GM23338 (cell line): ENCODE results near the gene ATP13A1. TPM values are rescaled to one million over a fixed set of nuclear protein-coding genes. Genes with fewer than 3 reads are reported as not detected.

Source experiments
- ATAC-seq: fragments of 200-7000 bp; cut with Tn5 transposase; 3 replicates; pipeline ENCODE4 v1.9.1; 2020
- DNase-seq: peaks from one replicate; pipeline ENCODE4 v3.0.0-alpha.2; 2015; ENCODE audit warnings: low spot score
- H2AFZ ChIP-seq: fragments of 200-600 bp; sonication (generic); 2 replicates; pipeline ENCODE4 v1.8.0; 2016; ENCODE audit warnings: antibody characterized with exemption, mild to moderate bottlenecking, moderate library complexity
- H3F3A ChIP-seq: fragments of 200-600 bp; sonication (generic); replicated peaks from 2 replicates; pipeline ENCODE4 v1.8.0; 2017; ENCODE audit warnings: antibody characterized with exemption, mixed run types, low read depth
- H3K27ac ChIP-seq: fragments of 200-600 bp; sonication (generic); 2 replicates; pipeline ENCODE4 v1.6.1; 2016; ENCODE audit warnings: low read depth
- H3K27me3 ChIP-seq: fragments of 200-600 bp; sonication (generic); 2 replicates; pipeline ENCODE4 v1.8.0; 2016; ENCODE audit warnings: mild to moderate bottlenecking, mixed run types, moderate library complexity; ENCODE audit not compliant: insufficient read depth
- H3K36me3 ChIP-seq: fragments of 200-600 bp; sonication (generic); 2 replicates; pipeline ENCODE4 v1.8.0; 2016; ENCODE audit warnings: mild to moderate bottlenecking; ENCODE audit not compliant: insufficient read depth
- H3K4me1 ChIP-seq: fragments of 200-600 bp; sonication (generic); 2 replicates; pipeline ENCODE4 v1.8.0; 2016; ENCODE audit warnings: mild to moderate bottlenecking, moderate library complexity; ENCODE audit not compliant: insufficient read depth
- H3K4me2 ChIP-seq: fragments of 200-600 bp; sonication (generic); 2 replicates; pipeline ENCODE4 v1.7.1; 2017; ENCODE audit warnings: mixed run types
- H3K4me3 ChIP-seq: fragments of 200-600 bp; sonication (generic); 2 replicates; pipeline ENCODE4 v1.6.1; 2016; ENCODE audit warnings: mixed run types
- H3K79me2 ChIP-seq: fragments of 200-600 bp; sonication (generic); replicated peaks from 2 replicates; pipeline ENCODE4 v1.8.0; 2017; ENCODE audit warnings: mild to moderate bottlenecking; ENCODE audit not compliant: insufficient read depth
- H3K9me2 ChIP-seq: fragments of 200-600 bp; sonication (generic); 2 replicates; pipeline ENCODE4 v1.8.0; 2017; ENCODE audit not compliant: insufficient read depth
- H4K20me1 ChIP-seq: fragments of 200-600 bp; sonication (generic); replicated peaks from 2 replicates; pipeline ENCODE4 v1.8.0; 2017; ENCODE audit warnings: mild to moderate bottlenecking; ENCODE audit not compliant: insufficient read depth
- H3K27ac Mint-ChIP-seq: 2 replicates; pipeline ENCODE4 v1.8.0; 2020; ENCODE audit warnings: inconsistent platforms, mild to moderate bottlenecking, moderate library complexity, mixed read lengths
- H3K27me3 Mint-ChIP-seq: 3 replicates; pipeline ENCODE4 v1.8.0; 2022; ENCODE audit warnings: low read depth, mild to moderate bottlenecking, moderate library complexity, mixed read lengths, inconsistent platforms; ENCODE audit not compliant: insufficient read depth, poor library complexity
- H3K36me3 Mint-ChIP-seq: 3 replicates; pipeline ENCODE4 v1.8.0; 2021; ENCODE audit warnings: low read depth, mild to moderate bottlenecking, inconsistent platforms, moderate library complexity, mixed read lengths
- H3K4me1 Mint-ChIP-seq: 3 replicates; pipeline ENCODE4 v1.8.0; 2020; ENCODE audit warnings: mild to moderate bottlenecking, inconsistent platforms, mixed read lengths
- H3K4me3 Mint-ChIP-seq: 3 replicates; pipeline ENCODE4 v1.8.0; 2021; ENCODE audit warnings: moderate library complexity, mild to moderate bottlenecking, inconsistent platforms, mixed read lengths
- H3K9me3 Mint-ChIP-seq: 3 replicates; pipeline ENCODE4 v1.8.0; 2020; ENCODE audit warnings: moderate library complexity, mild to moderate bottlenecking, inconsistent platforms, mixed read lengths
- JUNB ChIP-seq: IDR thresholded peaks from one replicate; pipeline ENCODE4 v1.6.1; 2016; ENCODE audit warnings: antibody characterized with exemption; ENCODE audit not compliant: unreplicated experiment
- STAT1 ChIP-seq: IDR thresholded peaks from one replicate; pipeline ENCODE4 v1.6.1; 2016; ENCODE audit warnings: antibody characterized with exemption; ENCODE audit not compliant: unreplicated experiment
- ZNF331 ChIP-seq: fragments of 250-450 bp; sonication (Bioruptor Pico); IDR thresholded peaks from 2 replicates; pipeline ENCODE4 v1.5.0; 2020; ENCODE audit warnings: low read depth, mild to moderate bottlenecking, moderate library complexity
- ZNF462 ChIP-seq: fragments of 250-450 bp; sonication (Bioruptor Pico); IDR thresholded peaks from 2 replicates; pipeline ENCODE4 v1.5.0; 2020; ENCODE audit warnings: mild to moderate bottlenecking, moderate library complexity
- polyA plus RNA-seq: library from polyadenylated mRNA; unstranded; fragments of >200 nt; fragmentation: Nextera tagmentation; extraction: Ambion mirVana; gene quantifications from 2 replicates; pipeline ENCODE4 v1.2.1, GENCODE V29; 2016
- total RNA-seq: library from RNA; depleted of rRNA; stranded (reverse); fragments of >200 nt; shearing (Covaris generic); gene quantifications from 2 replicates; pipeline ENCODE4 v1.2.3, GENCODE V29; 2014

Gene ATP13A1
- total and polyA plus RNA-seq, 2 experiments from 2014 or later = 38.1 to 307 TPM

- no peak for TF ChIP-seq ZNF462 (CRISPR knock-in tag)
Observed at GRCh38 chr19:19634516-19635312, 28.8 kb downstream of the ATP13A1 start (continued).

DNA sequence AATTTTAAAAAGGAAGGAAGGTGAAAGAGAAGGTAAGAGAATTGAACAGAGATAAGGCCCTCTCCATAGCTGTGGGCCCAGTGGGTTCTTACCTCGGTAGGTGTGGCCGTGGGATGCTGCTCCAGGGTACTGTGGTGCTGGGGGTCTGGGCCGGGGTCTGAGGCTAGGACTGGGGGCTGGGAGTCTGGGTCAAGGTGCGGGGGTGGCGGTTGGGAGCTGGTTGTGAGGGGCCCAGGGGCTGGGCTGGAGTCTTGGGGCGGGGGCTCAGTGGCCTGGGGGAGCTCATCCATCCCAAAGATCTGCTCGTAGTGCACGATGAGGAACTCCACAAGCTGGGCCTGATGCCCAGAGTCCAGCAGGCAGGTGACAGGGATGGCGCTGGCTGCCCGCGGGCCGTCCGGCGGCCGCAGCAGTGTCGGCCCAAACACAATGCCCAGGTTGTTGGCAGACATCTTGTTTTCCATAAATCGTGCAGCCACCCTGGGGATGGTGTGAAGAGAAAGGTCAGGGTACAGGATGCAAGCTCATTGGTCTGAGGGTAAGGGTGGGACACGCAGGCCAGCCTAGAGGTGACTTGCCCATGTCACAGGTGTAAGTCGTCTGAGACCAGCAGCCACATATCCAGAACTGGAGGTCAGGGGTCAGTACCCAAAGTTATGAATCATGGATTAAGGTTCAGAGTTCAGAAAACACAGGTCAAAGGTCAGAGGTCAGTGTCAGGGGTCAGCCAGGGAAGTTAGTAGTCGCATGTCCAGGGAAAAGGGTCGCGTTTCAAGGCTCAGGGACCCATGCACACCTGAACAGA is 29.6 kb downstream of the ATP13A1 start:
- H3K79me2 ChIP-seq = no peaks in the 10 kb centered on the region
- H3K27me3 Mint-ChIP-seq = peaks cover 10% of the 10 kb centered on the region
- H3K4me2 ChIP-seq = no peak overlapping the region
- no peaks in the 10 kb centered on the region for H4K20me1 ChIP-seq
- H3K4me1 ChIP-seq = no peaks in the 10 kb centered on the region
- no peak overlapping the region for H3K27ac ChIP-seq
- H2AFZ ChIP-seq = no peak overlapping the region
- peaks cover 21% of the 10 kb centered on the region for H3K36me3 Mint-ChIP-seq
- H3K36me3 ChIP-seq = no peaks in the 10 kb centered on the region; the same call in 1 of the 2 replicates
- H3K9me2 ChIP-seq = no peaks in the 10 kb centered on the region
- DNase-seq = no peak
- no peak overlapping the region for H3K27ac Mint-ChIP-seq
- 0 out of 2 replicates have a peak, but pooled peaks cover under 1% of the 10 kb centered on the region for H3F3A ChIP-seq
- H3K9me3 Mint-ChIP-seq = no peaks in the 10 kb centered on the region
- no peak for ATAC-seq
- no peaks in the 10 kb centered on the region for H3K27me3 ChIP-seq
- H3K4me3 Mint-ChIP-seq = no peak overlapping the region
- H3K4me1 Mint-ChIP-seq = peaks cover 3% of the 10 kb centered on the region; the same call in 2 of the 3 replicates
- no peak overlapping the region for H3K4me3 ChIP-seq
- TF ChIP-seq ZNF462 (CRISPR knock-in tag) (no peak), STAT1 (no peak), ZNF331 (CRISPR knock-in tag) (no peak), JUNB (no peak)
